Parathyroid adenoma (tissue), 2 donors: ENCODE measurements around the gene TRAK2.

Source experiments
- H2AFZ ChIP-seq: fragments of 300-600 bp; sonication (generic); one replicate; pipeline ENCODE4 v1.7.0; 2017; ENCODE audit warnings: antibody characterized with exemption, mild to moderate bottlenecking
- H3K27ac ChIP-seq: fragments of 300-600 bp; sonication (generic); one replicate; pipeline ENCODE4 v1.7.0; 2017
- H3K27me3 ChIP-seq: fragments of 300-600 bp; sonication (generic); one replicate; pipeline ENCODE4 v1.7.0; 2017; ENCODE audit warnings: low read length; ENCODE audit not compliant: control insufficient read depth, insufficient read depth
- H3K36me3 ChIP-seq: fragments of 300-600 bp; sonication (generic); one replicate; pipeline ENCODE4 v1.7.0; 2017; ENCODE audit warnings: low read length; ENCODE audit not compliant: control insufficient read depth, insufficient read depth
- H3K4me1 ChIP-seq: fragments of 300-600 bp; sonication (generic); one replicate; pipeline ENCODE4 v1.7.0; 2017; ENCODE audit warnings: control low read depth
- H3K4me2 ChIP-seq: fragments of 300-600 bp; sonication (generic); one replicate; pipeline ENCODE4 v1.7.0; 2017; ENCODE audit warnings: low read length
- H3K4me3 ChIP-seq: fragments of 300-600 bp; sonication (generic); one replicate; pipeline ENCODE4 v1.7.0; 2017; ENCODE audit warnings: low read depth, low read length
- H3K79me2 ChIP-seq: fragments of 300-600 bp; sonication (generic); one replicate; pipeline ENCODE4 v1.7.0; 2017; ENCODE audit warnings: control low read depth
- H3K9ac ChIP-seq: fragments of 300-600 bp; sonication (generic); one replicate; pipeline ENCODE4 v1.7.0; 2017; ENCODE audit warnings: mild to moderate bottlenecking
- H3K9me3 ChIP-seq: fragments of 300-600 bp; sonication (generic); one replicate; pipeline ENCODE4 v1.7.0; 2017; ENCODE audit warnings: low read length; ENCODE audit not compliant: control insufficient read depth
- CTCF ChIP-seq: fragments of 300-600 bp; sonication (generic); IDR thresholded peaks from one replicate; pipeline ENCODE4 v1.7.0; 2017; ENCODE audit warnings: antibody characterized with exemption, mild to moderate bottlenecking
- donor health status: primary hyperparathyroidism.

Gene TRAK2

GRCh38 chr2:201470821-201471731, 19.8 kb upstream of the TRAK2 start:
- H3K36me3 ChIP-seq = no peaks in the 10 kb centered on the region
- no peaks in the 10 kb centered on the region for H3K9me3 ChIP-seq
- no peaks in the 10 kb centered on the region for H3K79me2 ChIP-seq
- H3K4me1 ChIP-seq = no peaks in the 10 kb centered on the region
- H3K9ac ChIP-seq = no peak overlapping the region
- H3K27me3 ChIP-seq = no peaks in the 10 kb centered on the region
- H3K4me2 ChIP-seq = no peak overlapping the region
- no peak for TF ChIP-seq CTCF
- H2AFZ ChIP-seq = no peak overlapping the region
- no peak overlapping the region for H3K27ac ChIP-seq
- H3K4me3 ChIP-seq = no peak overlapping the region

DNA sequence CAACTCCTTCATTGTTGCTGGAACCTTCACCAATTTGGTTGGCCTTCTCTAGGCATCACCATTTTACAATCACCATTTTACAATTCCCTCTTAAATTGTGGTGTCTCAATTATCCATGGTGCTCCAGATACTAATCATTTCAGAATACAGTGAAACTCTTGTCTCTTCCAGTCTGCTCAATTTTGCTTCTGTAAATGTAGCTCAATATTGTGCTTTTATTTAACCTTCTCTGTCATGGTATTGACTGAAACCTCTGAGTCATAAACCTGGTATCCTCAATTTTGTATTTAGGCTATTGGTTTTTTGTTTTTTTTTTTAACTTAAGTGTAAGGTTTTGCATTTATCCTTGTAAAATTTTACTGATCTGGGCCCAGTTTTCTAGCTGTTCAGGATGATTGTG, 16.4 kb upstream of the TRAK2 start:
- Histone ChIP-seq H3K36me3 (no peaks in the 10 kb centered on the region), H2AFZ (no peak overlapping the region), H3K9ac (no peak overlapping the region), H3K4me3 (no peak overlapping the region), H3K4me1 (no peaks in the 10 kb centered on the region), H3K4me2 (no peak overlapping the region), H3K9me3 (no peaks in the 10 kb centered on the region), H3K27ac (no peak overlapping the region), H3K79me2 (no peaks in the 10 kb centered on the region), H3K27me3 (no peaks in the 10 kb centered on the region)
- TF ChIP-seq CTCF = no peak

DNA sequence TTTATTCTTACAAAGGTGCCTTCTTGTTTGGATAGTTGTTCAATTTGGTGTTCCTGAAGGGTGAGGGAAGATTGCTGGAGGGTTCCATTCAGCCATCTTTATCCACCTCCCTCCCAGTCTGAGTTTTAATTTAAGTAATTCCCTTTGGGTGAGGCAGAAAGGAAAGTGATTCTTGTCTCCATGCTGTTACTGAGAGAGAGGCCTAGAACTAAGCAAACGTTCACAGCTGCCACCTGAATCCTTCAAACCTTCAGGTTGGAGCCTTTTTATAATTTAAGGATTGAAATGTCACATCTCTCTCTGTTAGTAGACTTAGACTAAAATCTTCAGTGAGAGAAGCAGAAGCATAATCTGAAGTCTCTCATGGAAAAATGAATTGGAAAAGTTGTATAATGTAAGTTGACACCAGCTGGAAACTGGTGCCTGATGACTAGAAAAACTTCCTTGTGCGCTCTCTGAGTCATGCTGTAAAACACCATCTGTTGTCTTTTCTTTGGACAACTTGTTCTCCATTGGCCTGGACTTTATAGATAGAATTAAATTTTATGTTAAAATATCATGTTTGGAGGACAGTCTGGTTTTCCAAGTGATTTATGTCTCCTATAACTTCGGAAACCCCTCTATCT, 14.9 kb upstream of the TRAK2 start:
- H3K4me1 ChIP-seq = no peaks in the 10 kb centered on the region
- H3K9ac ChIP-seq = no peak overlapping the region
- no peaks in the 10 kb centered on the region for H3K9me3 ChIP-seq
- H3K4me2 ChIP-seq = no peak overlapping the region
- H3K27ac ChIP-seq = no peak overlapping the region
- no peaks in the 10 kb centered on the region for H3K27me3 ChIP-seq
- H3K4me3 ChIP-seq = no peak overlapping the region
- no peaks in the 10 kb centered on the region for H3K36me3 ChIP-seq
- no peaks in the 10 kb centered on the region for H3K79me2 ChIP-seq
- H2AFZ ChIP-seq = no peak overlapping the region
- TF ChIP-seq CTCF = no peak

DNA sequence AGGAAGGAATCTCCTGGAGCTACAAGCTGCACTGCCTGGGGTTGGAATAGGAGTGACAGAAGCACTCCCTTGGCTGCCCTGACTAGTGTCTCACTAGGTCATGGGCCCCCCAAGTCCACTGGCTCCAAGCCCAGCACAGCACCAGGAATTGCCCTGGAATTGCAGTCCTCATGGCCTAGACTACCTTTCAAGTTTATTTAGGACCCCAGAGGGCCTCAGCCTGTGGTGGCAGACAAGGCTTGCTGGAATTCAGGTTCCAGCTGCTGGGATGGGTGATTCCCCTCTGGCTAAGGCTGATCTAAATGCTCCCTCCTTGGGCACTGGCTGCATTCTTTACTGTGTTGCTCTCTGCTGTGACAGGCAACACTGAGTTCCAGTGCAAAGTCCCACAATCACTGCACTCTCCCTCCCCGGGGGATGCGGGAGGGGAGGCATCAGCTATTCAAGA, 14.3 kb upstream of the TRAK2 start:
- no peaks in the 10 kb centered on the region for H3K79me2 ChIP-seq
- no peak overlapping the region for H3K4me3 ChIP-seq
- no peak overlapping the region for H3K27ac ChIP-seq
- H3K4me2 ChIP-seq = no peak overlapping the region
- H2AFZ ChIP-seq = no peak overlapping the region
- no peak overlapping the region for H3K9ac ChIP-seq
- no peaks in the 10 kb centered on the region for H3K4me1 ChIP-seq
- TF ChIP-seq CTCF = no peak
- H3K9me3 ChIP-seq = no peaks in the 10 kb centered on the region
- H3K27me3 ChIP-seq = no peaks in the 10 kb centered on the region
- H3K36me3 ChIP-seq = no peaks in the 10 kb centered on the region
